Smooth muscle cell (in vitro differentiated cells): ENCODE results near the gene CUEDC1. TPM values are rescaled to one million over a fixed set of nuclear protein-coding genes. Genes with fewer than 3 reads are reported as not detected.

ENCODE experiments used
- DNase-seq: peaks from one replicate; lab custom pipeline; 2025; ENCODE audit not compliant: unreplicated experiment; lab: John Stamatoyannopoulos, UW
- H2AFZ ChIP-seq: fragments of 200-600 bp; sonication (generic); 2 replicates; pipeline ENCODE4 v1.6.0; 2016; ENCODE audit warnings: antibody characterized with exemption, low read depth, mild to moderate bottlenecking
- H3F3A ChIP-seq: fragments of 200-600 bp; sonication (generic); 2 replicates; pipeline ENCODE4 v1.6.0; 2017; ENCODE audit warnings: antibody characterized with exemption, low read depth
- H3K27ac ChIP-seq: fragments of 200-600 bp; sonication (generic); 2 replicates; pipeline ENCODE4 v1.5.1; 2016; ENCODE audit warnings: low read depth, mild to moderate bottlenecking
- H3K27me3 ChIP-seq: fragments of 200-600 bp; sonication (generic); 2 replicates; pipeline ENCODE4 v1.6.1; 2016; ENCODE audit warnings: low read depth, mild to moderate bottlenecking
- H3K36me3 ChIP-seq: fragments of 200-600 bp; sonication (generic); 2 replicates; pipeline ENCODE4 v1.5.1; 2016; ENCODE audit warnings: low read depth
- H3K4me1 ChIP-seq: fragments of 200-600 bp; sonication (generic); 2 replicates; pipeline ENCODE4 v1.5.1; 2016; ENCODE audit warnings: low read depth
- H3K4me2 ChIP-seq: fragments of 200-600 bp; sonication (generic); 2 replicates; pipeline ENCODE4 v1.6.0; 2016; ENCODE audit warnings: mild to moderate bottlenecking
- H3K4me3 ChIP-seq: fragments of 200-600 bp; sonication (generic); 2 replicates; pipeline ENCODE4 v1.5.1; 2016; ENCODE audit warnings: mild to moderate bottlenecking
- H3K79me2 ChIP-seq: fragments of 200-600 bp; sonication (generic); 2 replicates; pipeline ENCODE4 v1.6.0; 2016; ENCODE audit warnings: low read depth, mild to moderate bottlenecking
- H3K9ac ChIP-seq: fragments of 200-600 bp; sonication (generic); 2 replicates; pipeline ENCODE4 v1.6.0; 2016; ENCODE audit warnings: low read depth
- H3K9me3 ChIP-seq: fragments of 200-600 bp; sonication (generic); replicated peaks from 2 replicates; pipeline ENCODE4 v1.5.1; 2016; ENCODE audit warnings: low read depth
- H4K20me1 ChIP-seq: fragments of 200-600 bp; sonication (generic); 2 replicates; pipeline ENCODE4 v1.6.0; 2016; ENCODE audit warnings: low read depth
- WGBS: methylation state at CpG from one replicate; pipeline ENCODE4 v1.1.7; 2016; ENCODE audit warnings: low lambda C conversion rate; 5-methylcytosine and 5-hydroxymethylcytosine counted together
- polyA plus RNA-seq: library from polyadenylated mRNA; unstranded; fragments of >200 nt; fragmentation: Nextera tagmentation; extraction: Ambion mirVana; gene quantifications from 2 replicates; pipeline ENCODE4 v1.2.1, GENCODE V29; 2016
- total RNA-seq: library from RNA; depleted of rRNA; stranded (reverse); fragments of >200 nt; gene quantifications from 2 replicates; pipeline ENCODE4 v1.2.3, GENCODE V29; 2014
- TF ChIP-seq, protein P1 (sequence below): fragments of 200-600 bp; sonication (generic); IDR thresholded peaks from 2 replicates; pipeline ENCODE4 v1.5.1; 2017; ENCODE audit warnings: borderline replicate concordance, mild to moderate bottlenecking, antibody characterized with exemption; ENCODE audit not compliant: insufficient read depth, poor library complexity, severe bottlenecking

CUEDC1 gene
- total and polyA plus RNA-seq, 2 experiments from 2014 or later, result 11.1 to 11.7 TPM

DNA sequence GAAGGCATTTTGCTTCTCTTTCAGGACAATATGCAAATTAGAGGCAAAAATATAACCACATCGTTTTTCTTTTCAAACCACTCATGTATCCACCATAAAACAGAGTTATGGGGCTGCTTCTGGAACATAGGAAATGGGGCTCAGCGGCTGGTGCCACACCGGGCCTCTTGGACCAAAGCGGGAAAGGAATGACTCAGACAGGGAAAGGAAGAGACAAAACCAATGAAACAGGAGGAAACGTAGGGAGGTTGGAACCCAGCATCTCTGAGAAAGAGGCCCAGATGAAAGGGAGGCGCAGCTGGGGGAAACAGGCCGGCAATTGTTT is 28.5 kb downstream of the CUEDC1 start:
- H3K79me2 ChIP-seq, result peaks cover 36% of the 10 kb centered on the region

GRCh38 chr17:57925361-57925990 is 29.7 kb downstream of the CUEDC1 start:
- H3K9ac ChIP-seq, result no peak overlapping the region
- H3F3A ChIP-seq, result no peaks in the 10 kb centered on the region
- H3K4me3 ChIP-seq, result no peak overlapping the region
- no peaks in the 10 kb centered on the region for H3K27me3 ChIP-seq
- H3K79me2 ChIP-seq, result peaks cover 28% of the 10 kb centered on the region
- H4K20me1 ChIP-seq, result peaks cover 63% of the 10 kb centered on the region
- H3K27ac ChIP-seq, result no peak overlapping the region
- no peaks in the 10 kb centered on the region for H3K9me3 ChIP-seq
- TF ChIP-seq, protein P1, sequence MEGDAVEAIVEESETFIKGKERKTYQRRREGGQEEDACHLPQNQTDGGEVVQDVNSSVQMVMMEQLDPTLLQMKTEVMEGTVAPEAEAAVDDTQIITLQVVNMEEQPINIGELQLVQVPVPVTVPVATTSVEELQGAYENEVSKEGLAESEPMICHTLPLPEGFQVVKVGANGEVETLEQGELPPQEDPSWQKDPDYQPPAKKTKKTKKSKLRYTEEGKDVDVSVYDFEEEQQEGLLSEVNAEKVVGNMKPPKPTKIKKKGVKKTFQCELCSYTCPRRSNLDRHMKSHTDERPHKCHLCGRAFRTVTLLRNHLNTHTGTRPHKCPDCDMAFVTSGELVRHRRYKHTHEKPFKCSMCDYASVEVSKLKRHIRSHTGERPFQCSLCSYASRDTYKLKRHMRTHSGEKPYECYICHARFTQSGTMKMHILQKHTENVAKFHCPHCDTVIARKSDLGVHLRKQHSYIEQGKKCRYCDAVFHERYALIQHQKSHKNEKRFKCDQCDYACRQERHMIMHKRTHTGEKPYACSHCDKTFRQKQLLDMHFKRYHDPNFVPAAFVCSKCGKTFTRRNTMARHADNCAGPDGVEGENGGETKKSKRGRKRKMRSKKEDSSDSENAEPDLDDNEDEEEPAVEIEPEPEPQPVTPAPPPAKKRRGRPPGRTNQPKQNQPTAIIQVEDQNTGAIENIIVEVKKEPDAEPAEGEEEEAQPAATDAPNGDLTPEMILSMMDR, result no peak
- H2AFZ ChIP-seq, result no peak overlapping the region
- no peak for DNase-seq
- 79% methylated on average over 9 of the region's 9 CpGs for WGBS
- H3K36me3 ChIP-seq, result no peaks in the 10 kb centered on the region
- no peak overlapping the region for H3K4me2 ChIP-seq
- H3K4me1 ChIP-seq, result peaks cover 50% of the 10 kb centered on the region

More for the DNA sequence above, 28.5 kb downstream of the CUEDC1 start:
- Histone ChIP-seq H3K27ac (no peak overlapping the region), H3K9ac (no peak overlapping the region), H3K9me3 (no peaks in the 10 kb centered on the region), H3F3A (no peaks in the 10 kb centered on the region), H3K27me3 (no peaks in the 10 kb centered on the region), H4K20me1 (peaks cover 59% of the 10 kb centered on the region), H3K4me1 (peaks cover 52% of the 10 kb centered on the region), H3K36me3 (no peaks in the 10 kb centered on the region), H3K4me2 (no peak overlapping the region), H3K4me3 (no peak overlapping the region), H2AFZ (no peak overlapping the region)
- TF ChIP-seq, protein P1, result no peak
- WGBS, result 58% methylated on average over 7 of the region's 7 CpGs
- no peak for DNase-seq

GRCh38 chr17:57924677-57925076 is 30.5 kb downstream of the CUEDC1 start:
- WGBS, result 97% methylated on average over 4 of the region's 4 CpGs
- peaks cover 45% of the 10 kb centered on the region for H3K4me1 ChIP-seq
- H3K79me2 ChIP-seq, result peaks cover 28% of the 10 kb centered on the region
- DNase-seq, result no peak
- H3F3A ChIP-seq, result no peaks in the 10 kb centered on the region
- H3K9ac ChIP-seq, result no peak overlapping the region
- no peaks in the 10 kb centered on the region for H3K9me3 ChIP-seq
- H2AFZ ChIP-seq, result no peak overlapping the region
- H3K27ac ChIP-seq, result no peak overlapping the region
- TF ChIP-seq, protein P1, result no peak
- H3K27me3 ChIP-seq, result no peaks in the 10 kb centered on the region
- no peak overlapping the region for H3K4me3 ChIP-seq
- no peaks in the 10 kb centered on the region for H3K36me3 ChIP-seq
- H3K4me2 ChIP-seq, result no peak overlapping the region
- peaks cover 57% of the 10 kb centered on the region for H4K20me1 ChIP-seq
